22Rv1 (cell line): ENCODE data around the gene KLB.

Experiments used
- CTCF ChIP-seq: fragments of 450-650 bp; IDR thresholded peaks from 2 replicates; pipeline ENCODE4 v1.5.1; 2017; ENCODE audit warnings: mild to moderate bottlenecking
- ZFX ChIP-seq: fragments of 450-650 bp; IDR thresholded peaks from 2 replicates; pipeline ENCODE4 v1.6.1; 2017; ENCODE audit warnings: antibody characterized with exemption, borderline replicate concordance

- TF ChIP-seq CTCF (no peak), ZFX (no peak)
Observed at GRCh38 chr4:39427520-39428114, 20.9 kb downstream of the KLB start.
